Measurements from ENCODE around the gene NIT2. TPM values are rescaled to one million over a fixed set of nuclear protein-coding genes. Genes with fewer than 3 reads are reported as not detected.
"Not testable (repeated sequence)": the region's sequence is repeated elsewhere in the genome, so short reads cannot be mapped to it uniquely, and the experiment has no call there.

NIT2 gene
- total RNA-seq, 4 donors from 2014 or later: 21.8 to 46.1 (median 35.0) TPM

GRCh38 chr3:100339786-100340185 lies 5.2 kb downstream of the NIT2 start:
- WGBS, 2 donors: 94 to 97% methylated on average over 5 of the region's 5 CpGs
- intact Hi-C loops (cut with DNase I; ENCODE audit: low total_unique reads): no loop called here

GRCh38 chr3:100340527-100340926 lies 6.0 kb downstream of the NIT2 start:
- intact Hi-C loops (cut with DNase I; ENCODE audit: low total_unique reads): no loop called here
- WGBS, 2 donors: 92 to 97% methylated on average over 1 of the region's 1 CpG
- no peak for DNase-seq (ENCODE audit: low spot score in 2 of 2)
- TF ChIP-seq CTCF (IDR thresholded peaks at IDR 0.05): no peak
- TF ChIP-seq POLR2A (IDR thresholded peaks at IDR 0.05): no peak
- no peak overlapping the region for H3K4me3 ChIP-seq (ENCODE audit: low read depth, poor library complexity, severe bottlenecking)

More at GRCh38 chr3:100339786-100340185, 5.2 kb downstream of the NIT2 start:
- no peak for DNase-seq (ENCODE audit: low spot score in 2 of 2)
- H3K4me3 ChIP-seq (ENCODE audit: low read depth, poor library complexity, severe bottlenecking): no peak overlapping the region
- TF ChIP-seq CTCF (IDR thresholded peaks at IDR 0.05) (no peak), POLR2A (IDR thresholded peaks at IDR 0.05) (no peak)

GRCh38 chr3:100348727-100349126 lies 14.2 kb downstream of the NIT2 start:
- DNase-seq (ENCODE audit: low spot score in 2 of 2): no peak
- WGBS, 2 donors: 93 to 98% methylated on average over 5 of the region's 5 CpGs
- TF ChIP-seq POLR2A (IDR thresholded peaks at IDR 0.05) (no peak), CTCF (IDR thresholded peaks at IDR 0.05) (no peak)
- intact Hi-C loops (cut with DNase I; ENCODE audit: low total_unique reads): no loop called here
- H3K4me3 ChIP-seq (ENCODE audit: low read depth, poor library complexity, severe bottlenecking): no peak overlapping the region

GRCh38 chr3:100351770-100352169 lies 17.2 kb downstream of the NIT2 start:
- DNase-seq (ENCODE audit: low spot score in 2 of 2); H3K4me3 ChIP-seq (ENCODE audit: low read depth, poor library complexity, severe bottlenecking); intact Hi-C loops (cut with DNase I; ENCODE audit: low total_unique reads): not testable (repeated sequence)
- WGBS, 2 donors: 97 to 100% methylated on average over 2 of the region's 2 CpGs

- no peak for DNase-seq (ENCODE audit: low spot score in 2 of 2)
- TF ChIP-seq POLR2A (IDR thresholded peaks at IDR 0.05): no peak
- no peak for TF ChIP-seq CTCF (IDR thresholded peaks at IDR 0.05)
- intact Hi-C loops (cut with DNase I; ENCODE audit: low total_unique reads): no loop called here
- no peak overlapping the region for H3K4me3 ChIP-seq (ENCODE audit: low read depth, poor library complexity, severe bottlenecking)
- WGBS, 2 donors: 91 to 92% methylated on average over 10 of the region's 10 CpGs
These were observed 18.0 kb downstream of the NIT2 start for GRCh38 chr3:100352296-100353231.

GRCh38 chr3:100354850-100355249 lies 20.3 kb downstream of the NIT2 start:
- no peak overlapping the region for H3K4me3 ChIP-seq (ENCODE audit: low read depth, poor library complexity, severe bottlenecking)
- WGBS, 2 donors: 96 to 97% methylated on average over 3 of the region's 3 CpGs
- intact Hi-C loops (cut with DNase I; ENCODE audit: low total_unique reads): no loop called here
- TF ChIP-seq POLR2A (IDR thresholded peaks at IDR 0.05) (no peak), CTCF (IDR thresholded peaks at IDR 0.05) (no peak)
- DNase-seq (ENCODE audit: low spot score in 2 of 2): no peak

Measured in lower leg skin (tissue), 4 donors.